ENCODE data around the gene DNAJC6.

DNA sequence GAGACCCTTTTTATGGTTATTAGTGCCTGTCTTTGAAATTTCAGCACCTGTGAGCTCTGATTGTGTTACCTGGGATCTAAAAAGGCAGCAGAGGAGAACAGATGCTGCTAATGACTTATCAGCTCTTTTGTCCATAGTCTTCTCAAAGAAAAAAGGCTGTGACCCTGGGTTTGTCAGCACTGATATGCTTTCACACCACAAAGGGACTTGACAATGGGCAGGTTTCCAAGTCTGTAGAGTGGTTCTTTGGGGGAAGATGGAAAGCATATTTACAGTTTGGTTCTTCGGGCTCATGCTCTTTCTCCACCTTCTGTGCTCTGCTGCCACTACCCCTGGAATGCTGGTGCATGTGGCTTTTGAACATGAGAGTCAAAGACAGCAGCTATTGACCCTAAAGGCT is 32.0 kb downstream of the DNAJC6 start:
- TF ChIP-seq ZNF251 (CRISPR knock-in tag; IDR thresholded peaks at IDR 0.05) (no peak), RAD21 (CRISPR knock-in tag; IDR thresholded peaks at IDR 0.05) (no peak), EZH2 (conservative IDR thresholded peaks at IDR 0.05; ENCODE audit: low read depth, low read length) (no peak), ZNF616 (CRISPR knock-in tag; IDR thresholded peaks at IDR 0.05; ENCODE audit: low read depth) (no peak)
- TF ChIP-seq, protein P1, sequence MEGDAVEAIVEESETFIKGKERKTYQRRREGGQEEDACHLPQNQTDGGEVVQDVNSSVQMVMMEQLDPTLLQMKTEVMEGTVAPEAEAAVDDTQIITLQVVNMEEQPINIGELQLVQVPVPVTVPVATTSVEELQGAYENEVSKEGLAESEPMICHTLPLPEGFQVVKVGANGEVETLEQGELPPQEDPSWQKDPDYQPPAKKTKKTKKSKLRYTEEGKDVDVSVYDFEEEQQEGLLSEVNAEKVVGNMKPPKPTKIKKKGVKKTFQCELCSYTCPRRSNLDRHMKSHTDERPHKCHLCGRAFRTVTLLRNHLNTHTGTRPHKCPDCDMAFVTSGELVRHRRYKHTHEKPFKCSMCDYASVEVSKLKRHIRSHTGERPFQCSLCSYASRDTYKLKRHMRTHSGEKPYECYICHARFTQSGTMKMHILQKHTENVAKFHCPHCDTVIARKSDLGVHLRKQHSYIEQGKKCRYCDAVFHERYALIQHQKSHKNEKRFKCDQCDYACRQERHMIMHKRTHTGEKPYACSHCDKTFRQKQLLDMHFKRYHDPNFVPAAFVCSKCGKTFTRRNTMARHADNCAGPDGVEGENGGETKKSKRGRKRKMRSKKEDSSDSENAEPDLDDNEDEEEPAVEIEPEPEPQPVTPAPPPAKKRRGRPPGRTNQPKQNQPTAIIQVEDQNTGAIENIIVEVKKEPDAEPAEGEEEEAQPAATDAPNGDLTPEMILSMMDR (CRISPR knock-in tag; IDR thresholded peaks at IDR 0.05): no peak
- TF ChIP-seq, protein P2, sequence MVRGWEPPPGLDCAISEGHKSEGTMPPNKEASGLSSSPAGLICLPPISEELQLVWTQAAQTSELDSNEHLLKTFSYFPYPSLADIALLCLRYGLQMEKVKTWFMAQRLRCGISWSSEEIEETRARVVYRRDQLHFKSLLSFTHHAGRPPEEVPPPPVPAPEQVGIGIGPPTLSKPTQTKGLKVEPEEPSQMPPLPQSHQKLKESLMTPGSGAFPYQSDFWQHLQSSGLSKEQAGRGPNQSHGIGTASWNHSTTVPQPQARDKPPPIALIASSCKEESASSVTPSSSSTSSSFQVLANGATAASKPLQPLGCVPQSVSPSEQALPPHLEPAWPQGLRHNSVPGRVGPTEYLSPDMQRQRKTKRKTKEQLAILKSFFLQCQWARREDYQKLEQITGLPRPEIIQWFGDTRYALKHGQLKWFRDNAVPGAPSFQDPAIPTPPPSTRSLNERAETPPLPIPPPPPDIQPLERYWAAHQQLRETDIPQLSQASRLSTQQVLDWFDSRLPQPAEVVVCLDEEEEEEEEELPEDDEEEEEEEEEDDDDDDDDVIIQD (CRISPR knock-in tag; IDR thresholded peaks at IDR 0.05; ENCODE audit: low read depth): no peak
